H9 (cell line): ENCODE results near the gene RAB3B. TPM values are rescaled to one million over a fixed set of nuclear protein-coding genes. Genes with fewer than 3 reads are reported as not detected.

Experiments
- DNase-seq: peaks from one replicate; pipeline ENCODE4 v3.0.0-alpha.2; 2017
- H2AFZ ChIP-seq: one replicate; pipeline ENCODE4 v1.6.1; 2013; ENCODE audit warnings: mild to moderate bottlenecking, low read length, control low read depth, moderate library complexity
- H2AK5ac ChIP-seq: 2 replicates; pipeline ENCODE4 v1.6.1; 2013; ENCODE audit warnings: low read length, control low read depth, mixed read lengths; ENCODE audit not compliant: insufficient read length
- H2BK120ac ChIP-seq: one replicate; pipeline ENCODE4 v1.6.1; 2013; ENCODE audit warnings: low read depth, mild to moderate bottlenecking, low read length, control low read depth, inconsistent platforms; ENCODE audit not compliant: poor library complexity, severe bottlenecking
- H2BK12ac ChIP-seq: 2 replicates; pipeline ENCODE4 v1.6.1; 2013; ENCODE audit warnings: low read length, control low read depth, mixed read lengths, low read depth; ENCODE audit not compliant: insufficient read length
- H2BK15ac ChIP-seq: 2 replicates; pipeline ENCODE4 v1.6.1; 2013; ENCODE audit warnings: low read depth, low read length, control low read depth
- H2BK20ac ChIP-seq: one replicate; pipeline ENCODE4 v1.6.1; 2013; ENCODE audit warnings: low read depth, mild to moderate bottlenecking, low read length, control low read depth, inconsistent platforms; ENCODE audit not compliant: poor library complexity, severe bottlenecking
- H2BK5ac ChIP-seq: 2 replicates; pipeline ENCODE4 v1.6.1; 2013; ENCODE audit warnings: low read length, control low read depth, mixed read lengths; ENCODE audit not compliant: insufficient read length
- H3K14ac ChIP-seq: 2 replicates; pipeline ENCODE4 v1.6.1; 2013; ENCODE audit warnings: low read length, control low read depth; ENCODE audit not compliant: insufficient read depth
- H3K18ac ChIP-seq: 2 replicates; pipeline ENCODE4 v1.6.1; 2013; ENCODE audit warnings: low read depth, mild to moderate bottlenecking, mixed read lengths, low read length, control low read depth; ENCODE audit not compliant: insufficient read length
- H3K23ac ChIP-seq: 2 replicates; pipeline ENCODE4 v1.6.1; 2013; ENCODE audit warnings: low read length, control low read depth, mixed read lengths, low read depth; ENCODE audit not compliant: insufficient read length
- H3K23me2 ChIP-seq: 2 replicates; pipeline ENCODE4 v1.6.1; 2013; ENCODE audit warnings: low read depth, mild to moderate bottlenecking, mixed read lengths, low read length, control low read depth; ENCODE audit not compliant: insufficient read length, poor library complexity, severe bottlenecking
- H3K27ac ChIP-seq: 2 replicates; pipeline ENCODE4 v1.5.1; 2013; ENCODE audit warnings: low read length, control low read depth, mixed read lengths, low read depth; ENCODE audit not compliant: insufficient read length
- H3K27me3 ChIP-seq: 2 replicates; pipeline ENCODE4 v1.6.1; 2013; ENCODE audit warnings: low read length, control low read depth, inconsistent platforms; ENCODE audit not compliant: insufficient read depth
- H3K4ac ChIP-seq: 2 replicates; pipeline ENCODE4 v1.6.1; 2013; ENCODE audit warnings: low read depth, mild to moderate bottlenecking, control low read depth, inconsistent platforms, low read length, moderate library complexity
- H3K4me1 ChIP-seq: 2 replicates; pipeline ENCODE4 v1.6.1; 2013; ENCODE audit warnings: low read length, control low read depth, inconsistent platforms; ENCODE audit not compliant: insufficient read depth
- H3K4me2 ChIP-seq: 2 replicates; pipeline ENCODE4 v1.6.1; 2013; ENCODE audit warnings: low read length, control low read depth, mixed read lengths; ENCODE audit not compliant: insufficient read length, insufficient read depth
- H3K56ac ChIP-seq: 2 replicates; pipeline ENCODE4 v1.6.1; 2013; ENCODE audit warnings: low read depth, mild to moderate bottlenecking, mixed read lengths, low read length, control low read depth; ENCODE audit not compliant: insufficient read length
- H3K79me1 ChIP-seq: 2 replicates; pipeline ENCODE4 v1.6.1; 2013; ENCODE audit warnings: low read depth, mild to moderate bottlenecking, moderate library complexity, low read length, control low read depth, inconsistent platforms; ENCODE audit not compliant: insufficient read depth, poor library complexity, severe bottlenecking
- H3K79me2 ChIP-seq: 2 replicates; pipeline ENCODE4 v1.6.1; 2013; ENCODE audit warnings: low read length, control low read depth, inconsistent platforms; ENCODE audit not compliant: insufficient read depth
- H3K9ac ChIP-seq: 2 replicates; pipeline ENCODE4 v1.6.1; 2013; ENCODE audit warnings: low read length, control low read depth, mixed read lengths; ENCODE audit not compliant: insufficient read length; ENCODE audit errors: extremely low read depth
- H3K9me3 ChIP-seq: one replicate; pipeline ENCODE4 v1.6.1; 2013; ENCODE audit warnings: low read depth, low read length, inconsistent platforms; ENCODE audit not compliant: control insufficient read depth
- H3T11ph ChIP-seq: one replicate; pipeline ENCODE4 v1.6.1; 2013; ENCODE audit warnings: mild to moderate bottlenecking, low read length, control low read depth, inconsistent platforms
- H4K20me1 ChIP-seq: one replicate; pipeline ENCODE4 v1.6.1; 2013; ENCODE audit not compliant: control insufficient read depth, insufficient read length, insufficient read depth
- H4K5ac ChIP-seq: 2 replicates; pipeline ENCODE4 v1.6.1; 2013; ENCODE audit warnings: low read depth, mild to moderate bottlenecking, mixed read lengths, low read length, control low read depth; ENCODE audit not compliant: insufficient read length
- H4K8ac ChIP-seq: replicated peaks from 2 replicates; pipeline ENCODE4 v1.6.1; 2013; ENCODE audit warnings: low read length, control low read depth, mixed read lengths, low read depth; ENCODE audit not compliant: insufficient read length
- H4K91ac ChIP-seq: 2 replicates; pipeline ENCODE4 v1.6.1; 2013; ENCODE audit warnings: low read depth, mild to moderate bottlenecking, moderate library complexity, mixed read lengths, low read length, control low read depth; ENCODE audit not compliant: insufficient read length
- H3K27ac Mint-ChIP-seq, 3 experiments: 2 replicates in 2 of 3; 3 replicates in 1 of 3; pipeline ENCODE4 v1.8.0; 2020 to 2021; ENCODE audit warnings: mixed read lengths in 3 of 3, mild to moderate bottlenecking in 1 of 3, moderate library complexity in 1 of 3
- H3K27me3 Mint-ChIP-seq: 2 replicates; pipeline ENCODE4 v1.8.0; 2021; ENCODE audit warnings: low read depth, mild to moderate bottlenecking, moderate library complexity, mixed read lengths
- H3K36me3 Mint-ChIP-seq, 3 experiments: 2 replicates in 2 of 3; 3 replicates in 1 of 3; pipeline ENCODE4 v1.8.0; 2020 to 2021; ENCODE audit warnings: low read depth in 3 of 3, mixed read lengths in 3 of 3; ENCODE audit not compliant: insufficient read depth in 1 of 3
- H3K4me1 Mint-ChIP-seq, 2 experiments: 2 replicates each; pipeline ENCODE4 v1.8.0; 2020; ENCODE audit warnings: mixed read lengths in 2 of 2
- H3K4me3 Mint-ChIP-seq, 2 experiments: 2 replicates in 1 of 2; 3 replicates in 1 of 2; pipeline ENCODE4 v1.8.0; 2020 to 2021; ENCODE audit warnings: mild to moderate bottlenecking in 2 of 2, mixed read lengths in 2 of 2, moderate library complexity in 1 of 2
- H3K9me3 Mint-ChIP-seq, 2 experiments: 2 replicates in 1 of 2; 3 replicates in 1 of 2; pipeline ENCODE4 v1.8.0; 2020; ENCODE audit warnings: mild to moderate bottlenecking in 2 of 2, mixed read lengths in 2 of 2, moderate library complexity in 1 of 2
- WGBS: extraction: QIAGEN DNeasy Blood & Tissue Kit; methylation state at CpG from one replicate; pipeline ENCODE4 v1.1.7; 2013; ENCODE audit warnings: missing lambda C conversion rate, low lambda C conversion rate, mixed read lengths; ENCODE audit not compliant: insufficient read length; ENCODE audit errors: extremely low coverage; 5-methylcytosine and 5-hydroxymethylcytosine counted together
- total RNA-seq: library from RNA; stranded (reverse); gene quantifications from 2 replicates; pipeline ENCODE4 v1.2.1, GENCODE V29; 2021
- TF ChIP-seq, protein P1 (sequence below): fragments of 200-600 bp; sonication (generic); conservative IDR thresholded peaks from 3 replicates; pipeline ENCODE4 v1.8.0; 2021; ENCODE audit warnings: antibody characterized with exemption, mild to moderate bottlenecking

The RAB3B gene
- total RNA-seq, 1 experiment from 2014 or later: 30.6 TPM

DNA sequence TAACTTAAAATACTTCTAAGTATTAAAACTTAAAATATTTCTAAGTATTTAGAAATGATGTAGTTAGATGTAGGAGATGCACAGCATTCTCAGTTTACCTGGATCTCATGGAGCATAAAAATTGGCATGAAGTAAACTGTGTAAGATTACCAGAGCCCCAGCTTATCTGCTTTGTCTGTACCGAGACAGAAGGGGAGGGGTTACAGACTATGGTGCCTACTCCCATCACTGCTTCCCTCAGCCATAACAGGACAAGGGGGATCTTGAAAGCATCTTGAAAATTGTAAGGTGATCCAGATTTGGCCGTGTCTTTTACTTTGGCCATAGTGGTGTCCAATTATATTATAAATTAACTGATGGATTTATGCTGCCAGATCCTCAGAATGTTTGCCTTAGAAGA is 130.8 kb downstream of the RAB3B start:
- peaks cover 30% of the 10 kb centered on the region in 2 experiments for H3K4me1 Mint-ChIP-seq
- peaks cover 4 to 5% (median 4%) of the 10 kb centered on the region in 3 experiments; a peak in 6 of 7 replicates for H3K36me3 Mint-ChIP-seq
- H2AFZ ChIP-seq: no peak overlapping the region
- H3K4ac ChIP-seq: no peak overlapping the region
- H3K9me3 Mint-ChIP-seq: no peaks in the 10 kb centered on the region
- H3K4me3 Mint-ChIP-seq: no peak overlapping the region
- TF ChIP-seq, protein P1, sequence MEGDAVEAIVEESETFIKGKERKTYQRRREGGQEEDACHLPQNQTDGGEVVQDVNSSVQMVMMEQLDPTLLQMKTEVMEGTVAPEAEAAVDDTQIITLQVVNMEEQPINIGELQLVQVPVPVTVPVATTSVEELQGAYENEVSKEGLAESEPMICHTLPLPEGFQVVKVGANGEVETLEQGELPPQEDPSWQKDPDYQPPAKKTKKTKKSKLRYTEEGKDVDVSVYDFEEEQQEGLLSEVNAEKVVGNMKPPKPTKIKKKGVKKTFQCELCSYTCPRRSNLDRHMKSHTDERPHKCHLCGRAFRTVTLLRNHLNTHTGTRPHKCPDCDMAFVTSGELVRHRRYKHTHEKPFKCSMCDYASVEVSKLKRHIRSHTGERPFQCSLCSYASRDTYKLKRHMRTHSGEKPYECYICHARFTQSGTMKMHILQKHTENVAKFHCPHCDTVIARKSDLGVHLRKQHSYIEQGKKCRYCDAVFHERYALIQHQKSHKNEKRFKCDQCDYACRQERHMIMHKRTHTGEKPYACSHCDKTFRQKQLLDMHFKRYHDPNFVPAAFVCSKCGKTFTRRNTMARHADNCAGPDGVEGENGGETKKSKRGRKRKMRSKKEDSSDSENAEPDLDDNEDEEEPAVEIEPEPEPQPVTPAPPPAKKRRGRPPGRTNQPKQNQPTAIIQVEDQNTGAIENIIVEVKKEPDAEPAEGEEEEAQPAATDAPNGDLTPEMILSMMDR: no peak
- no peak overlapping the region for H3K14ac ChIP-seq
- no peak overlapping the region for H2BK5ac ChIP-seq
- H3K9ac ChIP-seq: no peak overlapping the region
- no peak overlapping the region for H2BK15ac ChIP-seq
- no peaks in the 10 kb centered on the region for H3K9me3 ChIP-seq
- no peak overlapping the region for H3T11ph ChIP-seq
- DNase-seq: no peak
- peaks cover 6% of the 10 kb centered on the region; the same call in 1 of the 2 replicates for H3K79me2 ChIP-seq
- no peak overlapping the region for H4K91ac ChIP-seq
- no peak overlapping the region for H4K5ac ChIP-seq
- H3K23ac ChIP-seq: no peak overlapping the region
- H3K18ac ChIP-seq: no peak overlapping the region
- H3K27me3 ChIP-seq: no peaks in the 10 kb centered on the region
- WGBS: no CpG with 5 or more reads among the region's 2 CpGs
- H4K20me1 ChIP-seq: no peaks in the 10 kb centered on the region
- no peak overlapping the region; a peak in 1 of 7 replicates for H3K27ac Mint-ChIP-seq
- H2BK20ac ChIP-seq: no peak overlapping the region
- peaks cover 11% of the 10 kb centered on the region for H3K79me1 ChIP-seq
- no peaks in the 10 kb centered on the region for H3K27me3 Mint-ChIP-seq
- no peak overlapping the region for H2BK120ac ChIP-seq
- no peak overlapping the region for H3K56ac ChIP-seq
- no peak overlapping the region for H4K8ac ChIP-seq
- H3K23me2 ChIP-seq: no peaks in the 10 kb centered on the region
- H3K4me2 ChIP-seq: no peak overlapping the region
- no peak overlapping the region for H3K27ac ChIP-seq
- no peak overlapping the region for H2AK5ac ChIP-seq
- H3K4me1 ChIP-seq: peaks cover 8% of the 10 kb centered on the region; the same call in 1 of the 2 replicates
- H2BK12ac ChIP-seq: no peak overlapping the region
